Spleen (tissue), 11 donors: ENCODE results near the gene ETV6. TPM values are rescaled to one million over a fixed set of nuclear protein-coding genes. Genes with fewer than 3 reads are reported as not detected.

Experiments
- DNase-seq: peaks from one replicate; pipeline ENCODE4 v3.0.0-alpha.2; 2020
- H3K27ac ChIP-seq, 8 donors: fragments of 200-600 bp; sonication (generic) in 7 of 8; 1 replicate in 4 of 8; 2 replicates in 4 of 8; pipeline versions ENCODE4 v1.5.0 to v1.8.0; 2016 to 2021; ENCODE audit warnings: inconsistent platforms in 4 of 8, mild to moderate bottlenecking in 4 of 8, moderate library complexity in 1 of 8
- H3K27me3 ChIP-seq, 7 donors: fragments of 200-600 bp; sonication (generic) in 6 of 7; replicated peaks in 1 of 7; 1 replicate in 4 of 7; 2 replicates in 3 of 7; pipeline versions ENCODE4 v1.5.0 to v1.8.0; 2016 to 2021; ENCODE audit warnings: inconsistent platforms in 3 of 7, mild to moderate bottlenecking in 1 of 7
- H3K36me3 ChIP-seq, 6 donors: fragments of 200-600 bp; sonication (generic) in 5 of 6; 1 replicate in 4 of 6; 2 replicates in 2 of 6; pipeline versions ENCODE4 v1.5.0 to v1.8.0; 2016 to 2021; ENCODE audit warnings: inconsistent platforms in 2 of 6
- H3K4me1 ChIP-seq, 6 donors: fragments of 200-600 bp; sonication (generic) in 5 of 6; 1 replicate in 3 of 6; 2 replicates in 3 of 6; pipeline versions ENCODE4 v1.5.0 to v1.8.0; 2016 to 2021; ENCODE audit warnings: inconsistent platforms in 3 of 6
- H3K4me3 ChIP-seq, 8 donors: fragments of 200-600 bp; sonication (generic) in 7 of 8; 1 replicate in 4 of 8; 2 replicates in 4 of 8; pipeline versions ENCODE4 v1.5.0 to v1.8.0; 2016 to 2021; ENCODE audit warnings: inconsistent platforms in 4 of 8, mild to moderate bottlenecking in 4 of 8, moderate library complexity in 2 of 8
- H3K9me3 ChIP-seq, 8 donors: fragments of 200-600 bp; sonication (generic) in 7 of 8; 1 replicate in 4 of 8; 2 replicates in 4 of 8; pipeline versions ENCODE4 v1.5.0 to v1.8.0; 2016 to 2021; ENCODE audit warnings: inconsistent platforms in 4 of 8
- POLR2A ChIP-seq, 3 donors: fragments of 450-650 bp; IDR thresholded peaks; one replicate each; pipeline ENCODE4 v1.5.1; 2017; ENCODE audit warnings: antibody characterized with exemption in 3 of 3, mild to moderate bottlenecking in 1 of 3
- POLR2AphosphoS5 ChIP-seq, 3 donors: sonication (generic); formaldehyde crosslinking; IDR thresholded peaks; one replicate each; pipeline ENCODE4 v1.5.1; 2017; ENCODE audit warnings: antibody characterized with exemption in 3 of 3
- WGBS, 5 donors: extraction: QIAGEN DNeasy Blood & Tissue Kit in 3 of 5; methylation state at CpG; one replicate each; pipeline versions ENCODE4 v1.1.5 to v1.1.7; 2013 to 2018; 5-methylcytosine and 5-hydroxymethylcytosine counted together
- intact Hi-C: fragments of 100-400 bp; cut with DNase I; formaldehyde crosslinking; loops from one replicate; pipeline ENCODE4 v1.15.0; 2023; ENCODE audit warnings: low total_unique reads
- polyA plus RNA-seq, 3 donors: library from polyadenylated mRNA; stranded (reverse); fragments of 200-250 nt; gene quantifications; one replicate each; pipeline ENCODE4 v1.2.1, GENCODE V29; 2013
- total RNA-seq, 7 donors: library from RNA; depleted of rRNA in 3 of 7; stranded (reverse); fragments of >200 nt in 3 of 7; fragmentation: NEBNext Ultra II Directional in 4 of 7; extraction: Animal tissue kit (Norgen Biotek cat#: 25700) in 4 of 7; gene quantifications; one replicate each; pipeline versions ENCODE4 v1.1.0 to v1.2.1, GENCODE V29; 2016 to 2021
- TF ChIP-seq, protein P1 (sequence below), 11 experiments: fragments of 200-600 bp in 7 of 11; fragments of 450-650 bp in 4 of 11; sonication (generic) in 4 of 11; IDR thresholded peaks in 8 of 11; conservative IDR thresholded peaks in 3 of 11; 1 replicate in 7 of 11; 2 replicates in 4 of 11; pipeline versions ENCODE4 v1.4.0 to v1.8.0; 2016 to 2021; ENCODE audit warnings: antibody characterized with exemption in 11 of 11, inconsistent platforms in 4 of 11, mild to moderate bottlenecking in 1 of 11
- donor health status: healthy with polysubstance abuse.
- donor health status: DM: no; HTN: no; CAD: no; lungs with moderate emphysema.
- donor health status: DM: no; HTN: no; CAD: no.
- donor health status: Bipolar disorder and iron deficiency.
- donor health status: healthy.
- donor health status: DM: no; HTN: no; CAD: no.
- donor health status: DM: yes; HTN: yes; CAD: no.

The ETV6 gene
- total and polyA plus RNA-seq, 10 donors = 7.2 to 116 (median 57.8) TPM

DNA sequence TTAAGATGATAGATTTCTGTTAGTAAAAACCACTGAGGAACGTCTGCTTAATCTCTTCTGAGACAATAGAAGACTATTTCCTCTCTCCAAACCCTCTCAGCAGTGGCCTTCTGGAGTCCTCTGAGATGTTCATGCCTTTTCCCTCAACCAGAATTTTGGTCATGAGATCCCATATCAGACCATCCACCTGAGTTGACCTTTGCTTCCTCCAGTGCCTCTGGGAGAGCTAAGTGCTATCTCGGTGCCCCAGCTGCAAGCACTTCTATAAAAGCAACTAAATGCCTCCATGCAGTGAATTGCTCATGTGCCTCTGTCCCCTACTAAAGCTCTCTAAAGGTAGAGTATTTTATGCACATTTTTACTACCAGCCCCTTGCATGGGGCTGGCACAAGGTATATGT, 248.4 kb downstream of the ETV6 start:
- no peaks in the 10 kb centered on the region for H3K9me3 ChIP-seq
- WGBS, 5 donors = 66 to 75% (median 72%) methylated on average over 2 of the region's 2 CpGs
- H3K4me3 ChIP-seq = no peak overlapping the region
- intact Hi-C loops = no loop called here
- H3K36me3 ChIP-seq = peaks cover 0 to 21% (median 5%) of the 10 kb centered on the region in 6 donors
- TF ChIP-seq, protein P1, sequence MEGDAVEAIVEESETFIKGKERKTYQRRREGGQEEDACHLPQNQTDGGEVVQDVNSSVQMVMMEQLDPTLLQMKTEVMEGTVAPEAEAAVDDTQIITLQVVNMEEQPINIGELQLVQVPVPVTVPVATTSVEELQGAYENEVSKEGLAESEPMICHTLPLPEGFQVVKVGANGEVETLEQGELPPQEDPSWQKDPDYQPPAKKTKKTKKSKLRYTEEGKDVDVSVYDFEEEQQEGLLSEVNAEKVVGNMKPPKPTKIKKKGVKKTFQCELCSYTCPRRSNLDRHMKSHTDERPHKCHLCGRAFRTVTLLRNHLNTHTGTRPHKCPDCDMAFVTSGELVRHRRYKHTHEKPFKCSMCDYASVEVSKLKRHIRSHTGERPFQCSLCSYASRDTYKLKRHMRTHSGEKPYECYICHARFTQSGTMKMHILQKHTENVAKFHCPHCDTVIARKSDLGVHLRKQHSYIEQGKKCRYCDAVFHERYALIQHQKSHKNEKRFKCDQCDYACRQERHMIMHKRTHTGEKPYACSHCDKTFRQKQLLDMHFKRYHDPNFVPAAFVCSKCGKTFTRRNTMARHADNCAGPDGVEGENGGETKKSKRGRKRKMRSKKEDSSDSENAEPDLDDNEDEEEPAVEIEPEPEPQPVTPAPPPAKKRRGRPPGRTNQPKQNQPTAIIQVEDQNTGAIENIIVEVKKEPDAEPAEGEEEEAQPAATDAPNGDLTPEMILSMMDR (IDR thresholded peaks at IDR 0.05 in 8 of 11, conservative IDR thresholded peaks at IDR 0.05 in 3 of 11) = no peak
- TF ChIP-seq POLR2AphosphoS5 (IDR thresholded peaks at IDR 0.05) = no peak
- TF ChIP-seq POLR2A (IDR thresholded peaks at IDR 0.05) = no peak
- no peak overlapping the region for H3K27ac ChIP-seq
- no peaks in the 10 kb centered on the region for H3K27me3 ChIP-seq
- DNase-seq = no peak
- peaks cover 0 to 26% (median 9%) of the 10 kb centered on the region in 6 donors for H3K4me1 ChIP-seq

DNA sequence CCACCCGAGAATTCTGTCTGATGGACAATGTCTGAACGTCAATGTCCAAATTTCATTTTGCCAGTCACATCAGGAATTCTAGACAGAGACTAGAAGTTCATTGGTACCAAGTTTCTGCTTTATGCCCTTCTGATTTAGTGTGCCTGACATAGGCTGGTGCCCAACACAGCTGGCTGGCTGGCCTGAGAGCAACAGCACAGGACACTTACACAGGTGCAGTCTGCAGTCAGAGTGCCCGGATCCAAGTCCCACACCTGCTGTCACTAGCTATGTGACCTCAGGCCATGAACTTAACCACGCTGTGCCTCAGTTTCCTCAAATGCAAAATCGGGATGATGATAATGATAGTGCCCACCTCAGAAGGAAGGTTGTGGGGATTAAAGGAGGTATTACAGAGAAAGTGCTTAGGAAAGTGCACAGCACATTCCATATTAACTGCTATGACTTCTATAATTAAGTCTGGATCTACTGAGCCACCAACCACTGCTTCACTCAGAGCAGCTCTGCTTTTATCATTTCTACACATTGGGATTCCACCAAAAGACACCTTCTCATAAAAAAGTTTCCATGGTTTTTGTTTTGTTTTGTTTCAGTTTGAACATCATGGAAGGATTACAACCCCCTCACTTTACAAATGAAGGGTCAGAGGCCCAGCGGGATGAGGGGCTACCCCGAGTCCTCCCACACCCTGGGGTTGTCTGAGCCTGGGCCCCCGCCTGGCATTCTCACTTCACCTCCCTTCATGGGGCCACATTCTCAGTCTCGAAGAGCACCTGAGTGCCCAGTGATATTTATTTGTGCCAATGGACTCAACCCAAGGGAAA, 252.4 kb downstream of the ETV6 start:
- intact Hi-C loops = no loop called here
- Histone ChIP-seq H3K9me3 (peaks cover 0 to 9% (median 2%) of the 10 kb centered on the region in 8 donors), H3K27me3 (no peaks in the 10 kb centered on the region), H3K36me3 (no peaks in the 10 kb centered on the region), H3K27ac (no peak overlapping the region), H3K4me3 (no peak overlapping the region), H3K4me1 (no peaks in the 10 kb centered on the region)
- DNase-seq = no peak
- WGBS, 5 donors = 77 to 91% (median 84%) methylated on average over 9 of the region's 9 CpGs
- TF ChIP-seq POLR2AphosphoS5 (IDR thresholded peaks at IDR 0.05) (no peak), POLR2A (IDR thresholded peaks at IDR 0.05) (no peak)
- TF ChIP-seq, protein P1 (IDR thresholded peaks at IDR 0.05 in 8 of 11, conservative IDR thresholded peaks at IDR 0.05 in 3 of 11) = no peak

DNA sequence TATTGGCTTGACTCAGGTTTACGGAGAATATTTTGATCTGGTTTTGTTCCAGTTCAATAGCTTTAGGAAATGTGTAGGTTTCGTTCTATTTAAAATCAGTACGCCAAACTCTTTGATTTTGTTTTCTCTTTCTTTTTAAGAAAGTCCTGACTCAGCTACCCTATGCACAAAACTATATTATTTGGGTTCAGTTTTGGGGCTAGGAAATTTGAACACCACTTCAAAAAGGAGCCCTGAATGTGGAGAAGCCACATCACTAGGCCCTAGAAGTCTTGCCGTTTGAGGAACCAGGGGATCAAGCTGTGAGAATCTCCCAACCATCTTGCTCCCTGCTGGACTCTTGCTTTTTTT, 253.0 kb downstream of the ETV6 start:
- H3K4me1 ChIP-seq = no peaks in the 10 kb centered on the region
- H3K36me3 ChIP-seq = no peaks in the 10 kb centered on the region
- TF ChIP-seq POLR2AphosphoS5 (IDR thresholded peaks at IDR 0.05) (no peak), POLR2A (IDR thresholded peaks at IDR 0.05) (no peak)
- TF ChIP-seq, protein P1 (IDR thresholded peaks at IDR 0.05 in 8 of 11, conservative IDR thresholded peaks at IDR 0.05 in 3 of 11) = no peak
- intact Hi-C loops = no loop called here
- H3K4me3 ChIP-seq = no peak overlapping the region
- H3K9me3 ChIP-seq = peaks cover 0 to 15% (median 8%) of the 10 kb centered on the region in 8 donors
- 60 to 84% (median 71%) methylated on average over 4 of the region's 4 CpGs for WGBS, 5 donors
- H3K27ac ChIP-seq = no peak overlapping the region
- H3K27me3 ChIP-seq = no peaks in the 10 kb centered on the region
- no peak for DNase-seq

DNA sequence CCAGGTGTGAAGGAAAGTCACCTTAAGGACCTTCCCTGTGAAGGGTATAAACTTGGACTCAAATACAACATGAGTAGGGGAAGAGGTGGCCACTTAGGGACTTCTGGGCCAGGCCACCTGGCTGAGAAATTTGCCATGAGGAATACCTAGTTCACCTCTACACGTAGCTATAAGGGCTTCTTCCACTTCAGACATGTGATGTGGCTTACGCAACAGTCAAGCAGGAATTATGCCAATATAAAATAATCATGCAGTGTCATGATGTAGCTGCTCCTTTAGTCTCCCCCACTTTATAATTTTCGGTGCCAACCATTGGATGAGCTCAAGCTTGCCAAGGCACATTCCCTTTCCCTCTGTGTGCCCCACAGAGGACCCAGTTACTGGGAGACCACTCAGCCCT, 254.7 kb downstream of the ETV6 start:
- Histone ChIP-seq H3K4me1 (no peaks in the 10 kb centered on the region), H3K27me3 (no peaks in the 10 kb centered on the region), H3K27ac (no peak overlapping the region), H3K36me3 (no peaks in the 10 kb centered on the region), H3K9me3 (peaks cover 0 to 31% (median 20%) of the 10 kb centered on the region in 8 donors), H3K4me3 (no peak overlapping the region)
- DNase-seq = no peak
- no peak for TF ChIP-seq POLR2AphosphoS5 (IDR thresholded peaks at IDR 0.05)
- TF ChIP-seq POLR2A (IDR thresholded peaks at IDR 0.05) = no peak
- TF ChIP-seq, protein P1 (IDR thresholded peaks at IDR 0.05 in 8 of 11, conservative IDR thresholded peaks at IDR 0.05 in 3 of 11) = no peak
- WGBS, 5 donors = 73 to 90% (median 82%) methylated on average over 3 of the region's 3 CpGs
- intact Hi-C loops = no loop called here
